ACC112 (cell line): ENCODE measurements around the gene MAPK10.

Experiments used
- H2AFZ ChIP-seq: fragments of 200-600 bp; sonication (generic); one replicate; pipeline ENCODE4 v1.6.0; 2017; ENCODE audit warnings: antibody characterized with exemption, low read length; ENCODE audit not compliant: unreplicated experiment
- H3K27ac ChIP-seq: fragments of 200-600 bp; sonication (generic); 2 replicates; pipeline ENCODE4 v1.5.1; 2014; ENCODE audit warnings: low read depth, mild to moderate bottlenecking, antibody characterized with exemption, low read length, moderate library complexity
- H3K27me3 ChIP-seq: fragments of 200-600 bp; sonication (generic); 2 replicates; pipeline ENCODE4 v1.6.1; 2014; ENCODE audit warnings: mild to moderate bottlenecking, antibody characterized with exemption, low read length, moderate library complexity, mixed read lengths; ENCODE audit not compliant: insufficient read depth
- H3K36me3 ChIP-seq: fragments of 200-600 bp; sonication (generic); 2 replicates; pipeline ENCODE4 v1.6.1; 2016; ENCODE audit warnings: mild to moderate bottlenecking, antibody characterized with exemption, low read length, moderate library complexity, mixed read lengths; ENCODE audit not compliant: insufficient read depth
- H3K4me1 ChIP-seq: fragments of 200-600 bp; sonication (generic); one replicate; pipeline ENCODE4 v1.6.1; 2016; ENCODE audit warnings: low read length, mixed read lengths; ENCODE audit not compliant: insufficient read depth, unreplicated experiment, control insufficient read depth
- H3K4me3 ChIP-seq: fragments of 200-600 bp; sonication (generic); 2 replicates; pipeline ENCODE4 v1.5.1; 2014; ENCODE audit warnings: mild to moderate bottlenecking, low read depth, low read length
- H3K79me2 ChIP-seq: fragments of 200-600 bp; sonication (generic); one replicate; pipeline ENCODE4 v1.6.0; 2016; ENCODE audit warnings: low read length; ENCODE audit not compliant: control insufficient read depth, unreplicated experiment, insufficient read depth

The MAPK10 gene

GRCh38 chr4:86050496-86050895 lies 309.4 kb downstream of the MAPK10 start:
- Histone ChIP-seq H2AFZ (no peak overlapping the region), H3K27ac (no peak overlapping the region), H3K27me3 (no peaks in the 10 kb centered on the region), H3K4me1 (peaks cover 7% of the 10 kb centered on the region), H3K4me3 (no peak overlapping the region), H3K79me2 (no peaks in the 10 kb centered on the region), H3K36me3 (no peaks in the 10 kb centered on the region)

GRCh38 chr4:86048426-86048825 lies 311.4 kb downstream of the MAPK10 start:
- H3K27me3 ChIP-seq, result no peaks in the 10 kb centered on the region
- peaks cover 7% of the 10 kb centered on the region for H3K4me1 ChIP-seq
- no peak overlapping the region for H3K27ac ChIP-seq
- H3K36me3 ChIP-seq, result no peaks in the 10 kb centered on the region
- H2AFZ ChIP-seq, result no peak overlapping the region
- no peaks in the 10 kb centered on the region for H3K79me2 ChIP-seq
- H3K4me3 ChIP-seq, result no peak overlapping the region

GRCh38 chr4:86044593-86044985 lies 315.3 kb downstream of the MAPK10 start:
- Histone ChIP-seq H3K27me3 (no peaks in the 10 kb centered on the region), H2AFZ (no peak overlapping the region), H3K79me2 (no peaks in the 10 kb centered on the region), H3K4me1 (peaks cover 7% of the 10 kb centered on the region), H3K4me3 (no peak overlapping the region), H3K36me3 (no peaks in the 10 kb centered on the region), H3K27ac (no peak overlapping the region)

- no peaks in the 10 kb centered on the region for H3K36me3 ChIP-seq
- no peaks in the 10 kb centered on the region for H3K79me2 ChIP-seq
- H2AFZ ChIP-seq, result peak overlapping the region; percentile 65
- peaks cover 7% of the 10 kb centered on the region for H3K4me1 ChIP-seq
- no peaks in the 10 kb centered on the region for H3K27me3 ChIP-seq
- 0 out of 2 replicates have a peak overlapping the region, but pooled peaks have one; percentile 8 for H3K4me3 ChIP-seq
- H3K27ac ChIP-seq, result no peak overlapping the region
Measured at GRCh38 chr4:86043755-86044592, 315.9 kb downstream of the MAPK10 start.

- Histone ChIP-seq H3K4me1 (peaks cover 48% of the 10 kb centered on the region), H2AFZ (no peak overlapping the region), H3K36me3 (no peaks in the 10 kb centered on the region), H3K79me2 (no peaks in the 10 kb centered on the region), H3K27me3 (no peaks in the 10 kb centered on the region), H3K27ac (peak overlapping the region; percentile 24; the same call in 1 of the 2 replicates), H3K4me3 (no peak overlapping the region)
Measured at GRCh38 chr4:86038037-86038436, 321.8 kb downstream of the MAPK10 start.

GRCh38 chr4:86036736-86037135 lies 323.1 kb downstream of the MAPK10 start:
- Histone ChIP-seq H3K36me3 (no peaks in the 10 kb centered on the region), H3K27ac (peak overlapping the region; percentile 69), H2AFZ (peak overlapping the region; percentile 5), H3K4me3 (peak overlapping the region; percentile 36; the same call in 1 of the 2 replicates), H3K27me3 (no peaks in the 10 kb centered on the region), H3K4me1 (peaks cover 61% of the 10 kb centered on the region), H3K79me2 (no peaks in the 10 kb centered on the region)

GRCh38 chr4:86035688-86036087 lies 324.2 kb downstream of the MAPK10 start:
- no peaks in the 10 kb centered on the region for H3K27me3 ChIP-seq
- peak overlapping the region; percentile 69 for H3K27ac ChIP-seq
- no peaks in the 10 kb centered on the region for H3K36me3 ChIP-seq
- no peak overlapping the region for H2AFZ ChIP-seq
- peaks cover 62% of the 10 kb centered on the region for H3K4me1 ChIP-seq
- no peak overlapping the region for H3K4me3 ChIP-seq
- no peaks in the 10 kb centered on the region for H3K79me2 ChIP-seq

GRCh38 chr4:86034616-86035015 lies 325.2 kb downstream of the MAPK10 start:
- Histone ChIP-seq H3K4me3 (no peak overlapping the region), H3K27me3 (no peaks in the 10 kb centered on the region), H2AFZ (no peak overlapping the region), H3K27ac (no peak overlapping the region), H3K4me1 (peaks cover 62% of the 10 kb centered on the region), H3K36me3 (no peaks in the 10 kb centered on the region), H3K79me2 (no peaks in the 10 kb centered on the region)

GRCh38 chr4:86033171-86033570 lies 326.7 kb downstream of the MAPK10 start:
- peak overlapping the region; percentile 90 for H3K27ac ChIP-seq
- no peaks in the 10 kb centered on the region for H3K36me3 ChIP-seq
- H2AFZ ChIP-seq, result peak overlapping the region; percentile 31
- H3K79me2 ChIP-seq, result no peaks in the 10 kb centered on the region
- H3K4me1 ChIP-seq, result peaks cover 62% of the 10 kb centered on the region
- H3K4me3 ChIP-seq, result peak overlapping the region; percentile 38
- no peaks in the 10 kb centered on the region for H3K27me3 ChIP-seq

GRCh38 chr4:86032476-86033022 lies 327.3 kb downstream of the MAPK10 start:
- H3K27me3 ChIP-seq, result no peaks in the 10 kb centered on the region
- H2AFZ ChIP-seq, result peak overlapping the region; percentile 31
- H3K79me2 ChIP-seq, result no peaks in the 10 kb centered on the region
- peaks cover 55% of the 10 kb centered on the region for H3K4me1 ChIP-seq
- peak overlapping the region; percentile 38 for H3K4me3 ChIP-seq
- H3K27ac ChIP-seq, result peak overlapping the region; percentile 90
- H3K36me3 ChIP-seq, result no peaks in the 10 kb centered on the region

- peak overlapping the region; percentile 90 for H3K27ac ChIP-seq
- H3K4me3 ChIP-seq, result no peak overlapping the region
- H3K27me3 ChIP-seq, result no peaks in the 10 kb centered on the region
- H2AFZ ChIP-seq, result peak overlapping the region; percentile 5
- H3K36me3 ChIP-seq, result no peaks in the 10 kb centered on the region
- no peaks in the 10 kb centered on the region for H3K79me2 ChIP-seq
- H3K4me1 ChIP-seq, result peaks cover 49% of the 10 kb centered on the region
Measured at GRCh38 chr4:86031927-86032326, 327.9 kb downstream of the MAPK10 start.
